Activated naive CD4-positive, alpha-beta T cell (primary cell): Measurements from ENCODE around the gene FAM120AOS.

Experiments used
- DNase-seq, 4 experiments: peaks; one replicate each; lab custom pipeline; 2025; lab: John Stamatoyannopoulos, UW

FAM120AOS gene

DNA sequence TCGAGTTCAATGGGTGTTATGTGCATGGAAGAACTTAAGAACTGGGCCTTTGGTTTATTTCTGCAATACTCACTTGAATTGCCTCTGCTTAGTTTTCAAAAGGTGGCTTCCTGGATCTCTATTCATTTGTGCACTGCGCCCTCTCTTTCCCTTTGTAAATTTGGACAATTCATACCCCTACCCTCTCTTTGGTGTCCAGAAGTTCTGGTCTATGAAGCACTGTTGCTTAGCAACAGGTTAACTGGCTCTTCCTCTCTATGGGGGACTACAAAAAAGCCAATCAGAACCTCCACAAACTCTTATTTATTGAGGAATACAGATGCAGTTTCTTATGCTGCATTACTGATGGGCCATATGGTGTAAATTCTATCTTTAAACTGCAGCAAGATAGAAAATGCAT, 15.4 kb downstream of the FAM120AOS start:
- DNase-seq = no peak

DNA sequence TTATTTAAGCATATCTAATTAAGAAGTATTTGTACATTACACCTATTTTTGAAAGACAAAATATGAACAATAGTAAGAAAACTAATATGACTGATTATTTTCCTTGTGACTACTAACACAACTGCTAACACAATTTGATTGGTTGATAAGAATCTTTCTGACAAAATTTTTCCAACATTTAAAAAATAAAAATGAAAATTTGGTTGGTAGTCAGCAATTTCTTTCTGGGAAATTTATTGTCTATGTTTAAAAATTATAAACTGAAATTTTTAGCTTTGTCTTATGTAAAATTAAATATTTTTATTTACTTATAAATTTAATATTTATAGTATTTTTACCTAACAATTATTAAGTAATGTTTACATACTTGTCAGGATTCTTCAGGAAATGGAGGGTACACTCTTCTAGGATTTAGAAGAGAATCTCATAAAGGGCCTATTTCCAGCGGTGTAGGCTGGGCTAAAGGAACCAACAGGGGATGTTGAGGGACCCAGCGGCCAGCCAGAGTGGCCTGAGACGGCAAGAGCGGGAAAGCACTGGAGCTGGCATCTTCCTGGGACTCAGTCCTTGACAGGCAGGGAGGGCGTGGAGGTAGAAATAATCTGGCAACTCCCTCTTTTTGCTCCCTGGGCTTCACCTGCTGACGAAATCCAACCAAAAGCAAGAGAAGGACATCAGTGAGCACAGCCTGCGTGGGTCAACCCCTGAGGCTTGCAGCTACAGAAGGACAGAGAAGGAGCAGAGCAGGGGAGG, 16.6 kb downstream of the FAM120AOS start:
- no peak for DNase-seq

DNA sequence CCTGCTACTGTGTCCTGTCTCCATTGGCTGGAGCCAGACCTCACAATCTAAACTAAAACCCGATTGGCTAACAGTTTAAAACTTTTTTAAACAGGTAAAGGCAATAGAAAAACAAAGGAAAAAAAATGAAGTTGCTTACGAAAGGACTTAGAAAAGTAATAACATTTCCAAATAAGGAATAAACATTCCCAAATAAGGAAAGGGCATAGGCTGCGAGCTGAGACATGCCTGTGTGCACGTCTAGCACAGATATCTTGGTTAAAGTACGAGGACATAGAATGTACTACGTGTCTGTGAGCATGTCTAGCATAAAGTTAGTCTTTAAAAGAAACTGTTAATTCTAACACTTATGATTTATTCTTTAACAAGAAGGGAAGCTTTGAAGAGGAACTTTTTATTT, 17.2 kb downstream of the FAM120AOS start:
- no peak for DNase-seq

- no peak for DNase-seq
Measured at GRCh38 chr9:93435386-93435785, 18.0 kb downstream of the FAM120AOS start.

- DNase-seq = no peak
Measured at GRCh38 chr9:93434056-93434455, 19.3 kb downstream of the FAM120AOS start.

DNA sequence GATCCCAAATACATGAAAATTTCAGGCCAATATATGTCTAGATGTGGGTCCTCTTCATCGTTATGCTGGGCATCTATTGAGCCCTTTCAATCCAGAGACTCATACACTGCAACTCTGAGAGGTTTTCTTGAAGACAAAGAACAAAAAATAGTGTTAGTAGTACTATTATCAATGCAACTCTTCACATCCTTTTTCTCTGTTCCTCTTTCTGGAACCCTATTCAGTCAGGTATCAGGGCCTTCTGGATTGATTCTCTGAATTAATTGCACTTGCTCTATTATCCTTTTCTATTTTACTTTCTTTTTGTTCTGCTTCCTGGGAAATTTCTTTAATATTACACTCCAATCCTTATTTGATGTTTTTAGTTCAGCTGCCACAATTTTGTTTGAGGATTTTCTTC, 20.4 kb downstream of the FAM120AOS start:
- DNase-seq = no peak

DNA sequence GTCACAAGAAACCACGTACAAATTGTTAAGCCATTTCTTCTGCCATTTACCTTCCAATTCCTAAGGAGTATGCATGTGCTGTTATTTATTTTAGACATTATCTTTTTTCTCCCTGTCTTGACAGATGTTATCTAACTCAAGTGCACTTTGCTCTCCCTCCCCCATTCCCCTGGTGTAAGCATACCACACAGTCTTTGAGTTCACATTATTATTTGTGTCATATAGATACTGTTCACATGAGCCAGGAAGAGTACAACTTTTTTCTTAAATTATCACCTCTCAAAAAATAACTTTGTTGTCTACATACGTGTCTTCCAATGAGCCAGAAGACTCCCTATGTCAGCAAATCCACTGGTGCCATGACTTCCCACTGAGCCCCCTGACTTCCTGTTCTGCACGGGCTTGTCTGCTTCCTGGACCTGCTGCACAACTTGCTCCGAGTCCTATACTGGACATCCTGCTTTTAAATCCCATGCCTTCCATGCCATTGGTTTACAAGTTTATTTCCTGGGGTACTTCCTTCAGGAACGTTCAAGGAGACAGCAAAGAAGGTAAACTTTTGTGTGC, 21.8 kb downstream of the FAM120AOS start:
- DNase-seq = no peak

GRCh38 chr9:93427655-93428379, 25.6 kb downstream of the FAM120AOS start:
- no peak for DNase-seq

DNA sequence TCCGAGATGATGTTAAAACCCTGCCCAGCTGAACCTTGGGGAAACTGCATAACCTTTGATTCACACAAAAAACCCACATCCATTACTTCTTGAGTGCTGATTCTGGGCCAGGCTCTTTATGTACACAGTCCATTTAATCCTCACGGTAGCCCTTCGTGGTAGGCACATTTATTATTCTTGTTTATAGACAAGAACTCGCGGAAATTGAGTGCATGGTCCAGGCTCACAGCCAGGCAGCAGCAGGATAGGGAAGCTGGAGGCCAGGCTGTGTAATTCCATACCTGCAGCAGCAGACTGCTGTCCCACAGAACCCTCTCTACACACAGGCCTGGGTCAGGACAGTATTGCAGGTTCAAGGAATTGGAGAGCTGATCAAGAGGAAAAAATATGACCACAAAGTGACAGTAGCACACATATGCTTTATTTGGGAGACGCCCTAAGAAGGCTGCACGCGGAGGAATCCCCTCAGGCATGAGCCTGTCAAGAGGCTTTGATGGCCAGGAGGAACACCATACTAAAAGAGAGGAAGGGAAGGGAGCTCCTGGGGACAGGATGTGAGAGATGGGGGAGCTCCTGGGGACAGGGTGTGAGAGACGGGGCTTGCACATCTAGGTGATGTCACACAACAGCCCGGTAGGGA, 30.3 kb downstream of the FAM120AOS start:
- DNase-seq = no peak

DNA sequence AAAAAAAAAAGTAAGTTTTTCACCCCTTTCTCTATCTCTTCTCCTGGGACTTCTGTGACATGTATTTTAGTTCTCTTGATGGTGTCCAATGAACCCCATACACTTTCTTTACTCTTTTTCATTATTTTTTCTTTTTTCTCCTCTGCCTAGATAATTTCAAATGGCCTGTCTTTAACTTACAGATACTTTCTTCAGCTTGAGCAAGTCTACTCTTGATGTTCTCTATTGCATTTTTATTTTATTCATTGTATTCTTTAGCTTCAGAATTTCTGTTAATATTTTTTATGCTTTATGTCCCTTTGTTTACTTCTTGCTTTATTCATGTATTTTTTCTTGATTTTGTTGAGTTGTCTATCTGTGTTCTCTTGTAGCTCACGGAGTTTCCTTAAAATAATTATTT, 34.4 kb downstream of the FAM120AOS start:
- no peak for DNase-seq

DNA sequence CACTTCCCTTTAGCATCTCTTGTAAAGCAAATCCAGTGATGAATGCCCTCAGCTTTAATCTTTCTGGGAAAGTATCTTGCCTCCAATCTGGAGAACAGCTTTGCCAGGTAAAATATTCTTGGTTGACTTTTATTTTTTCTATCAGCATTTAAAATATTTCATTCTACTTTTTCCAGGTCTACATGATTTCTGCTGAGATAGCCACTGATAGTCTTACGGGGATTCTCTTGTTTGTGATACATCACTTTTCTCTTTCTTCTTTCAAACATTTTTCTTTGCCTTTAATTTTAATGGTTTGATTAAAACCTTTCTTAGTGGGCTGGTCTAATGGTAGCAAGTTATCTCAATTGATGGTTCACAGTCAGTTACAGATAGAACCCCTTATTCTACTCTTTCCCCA, 35.8 kb downstream of the FAM120AOS start:
- DNase-seq = no peak

- no peak for DNase-seq
Measured at GRCh38 chr9:93416530-93417235, 36.7 kb downstream of the FAM120AOS start.

- DNase-seq = no peak
Measured at GRCh38 chr9:93415176-93415690, 38.1 kb downstream of the FAM120AOS start.

GRCh38 chr9:93413530-93413929, 39.9 kb downstream of the FAM120AOS start:
- no peak for DNase-seq

GRCh38 chr9:93406371-93406770, 47.0 kb downstream of the FAM120AOS start:
- DNase-seq = no peak

DNA sequence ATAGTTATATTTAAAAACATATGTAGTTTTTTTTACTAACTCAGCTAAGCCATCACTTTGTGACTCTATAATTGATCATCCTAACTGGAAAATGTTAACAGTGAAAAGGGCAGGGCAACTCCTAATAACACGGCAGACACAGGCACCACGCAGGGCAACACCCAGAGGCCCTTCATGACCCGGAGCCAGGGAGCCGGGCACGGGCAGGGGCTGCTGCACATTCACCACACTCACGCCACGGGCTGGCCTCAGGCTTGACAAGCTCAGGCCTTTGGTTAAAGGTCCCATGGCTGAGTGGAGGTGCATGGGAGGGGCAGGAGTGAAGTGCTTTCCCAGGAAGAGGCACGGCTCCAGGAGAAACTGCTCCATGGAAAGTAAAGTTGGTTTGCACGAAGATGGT, 54.9 kb downstream of the FAM120AOS start:
- no peak for DNase-seq

DNA sequence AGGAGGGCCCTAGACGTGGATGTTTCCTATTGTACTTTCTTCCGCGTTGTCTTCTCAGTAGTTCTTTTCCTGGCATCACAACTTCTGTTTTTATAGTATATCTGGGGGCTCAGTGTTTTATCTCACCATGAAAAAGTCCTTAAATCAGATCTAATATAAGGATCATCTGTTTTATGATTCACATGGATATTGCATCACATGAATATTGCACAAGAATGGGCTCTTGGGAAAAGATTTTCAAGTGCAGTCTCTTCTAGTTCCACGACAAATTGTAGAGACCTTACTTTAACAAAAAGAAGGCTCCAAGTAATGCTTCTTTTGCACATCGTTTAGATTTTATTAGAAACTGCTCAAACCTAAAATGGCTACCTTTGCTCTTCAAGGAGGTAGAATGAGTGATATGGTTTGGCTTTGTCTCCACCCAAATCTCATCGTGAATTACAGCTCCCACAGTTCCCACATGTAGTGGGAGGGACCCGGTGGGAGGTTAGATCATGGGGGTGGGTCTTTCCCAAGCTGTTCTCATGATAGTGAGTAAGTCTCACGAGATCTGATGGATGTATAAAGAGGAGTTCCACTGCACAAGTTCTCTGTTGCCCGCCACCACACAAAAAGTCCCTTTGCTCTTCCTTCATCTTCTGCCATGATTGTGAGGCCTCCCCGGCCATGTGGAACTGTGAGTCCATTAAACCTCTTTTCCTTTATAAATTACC, 55.6 kb downstream of the FAM120AOS start:
- DNase-seq = no peak
